Stimulated activated CD4-positive, alpha-beta T cell treated with anti-CD3 and anti-CD28 coated beads, TNF-alpha, amount 100 ng/mL, for 4 hours (primary cell): Measurements from ENCODE around the gene DNAI1.
"Not testable (repeated sequence)": the region's sequence is repeated elsewhere in the genome, so short reads cannot be mapped to it uniquely, and the experiment has no call there.

Experiments used
- DNase-seq, 3 experiments: peaks; one replicate each; pipeline ENCODE4 v3.0.0-alpha.2; 2020; ENCODE audit warnings: low read depth in 3 of 3

Gene DNAI1

GRCh38 chr9:34512131-34513078 lies 53.8 kb downstream of the DNAI1 start:
- DNase-seq = no peak

- DNase-seq = no peak
These were observed 55.1 kb downstream of the DNAI1 start for GRCh38 chr9:34513567-34514214.

- no peak for DNase-seq
These were observed 55.8 kb downstream of the DNAI1 start for GRCh38 chr9:34514401-34514800.

GRCh38 chr9:34514816-34515215 lies 56.2 kb downstream of the DNAI1 start:
- no peak for DNase-seq

- DNase-seq = no peak
These were observed 57.4 kb downstream of the DNAI1 start for GRCh38 chr9:34515959-34516358.

GRCh38 chr9:34517185-34517584 lies 58.6 kb downstream of the DNAI1 start:
- no peak for DNase-seq

- DNase-seq = no peak
These were observed 59.6 kb downstream of the DNAI1 start for GRCh38 chr9:34518110-34518616.

- no peak for DNase-seq
These were observed 60.3 kb downstream of the DNAI1 start for GRCh38 chr9:34518896-34519295.

- DNase-seq = no peak
These were observed 60.9 kb downstream of the DNAI1 start for GRCh38 chr9:34519321-34520020.

- no peak for DNase-seq
These were observed 61.5 kb downstream of the DNAI1 start for GRCh38 chr9:34520096-34520495.

GRCh38 chr9:34520505-34521385 lies 62.1 kb downstream of the DNAI1 start:
- no peak for DNase-seq

- DNase-seq = no peak
These were observed 62.9 kb downstream of the DNAI1 start for GRCh38 chr9:34521406-34522045.

- DNase-seq = no peak
These were observed 63.7 kb downstream of the DNAI1 start for GRCh38 chr9:34522091-34522887.

- DNase-seq = peak; percentile 75 to 87 (median 80)
These were observed 64.6 kb downstream of the DNAI1 start, which contains the start of gene ENHO for GRCh38 chr9:34522971-34523797. TSS of gene ENHO (minus strand) at chr9:34522990. CDS start at chr9:34521695, 1,295 bp downstream.

- DNase-seq = no peak
These were observed 65.7 kb downstream of the DNAI1 start for GRCh38 chr9:34524349-34524748.

- DNase-seq = no peak
These were observed 67.4 kb downstream of the DNAI1 start for GRCh38 chr9:34526026-34526425.

GRCh38 chr9:34532041-34532440 lies 73.4 kb downstream of the DNAI1 start:
- not testable (repeated sequence) for DNase-seq

- DNase-seq = no peak
These were observed 78.1 kb downstream of the DNAI1 start for GRCh38 chr9:34536685-34537084.

GRCh38 chr9:34540827-34541226 lies 82.2 kb downstream of the DNAI1 start:
- no peak for DNase-seq
